ENCODE measurements around the gene DNLZ.

GRCh38 chr9:136328622-136329041, 34.9 kb downstream of the DNLZ start:
- TF ChIP-seq ZNF785 (tag by site-specific recombination; IDR thresholded peaks at IDR 0.05) (no peak), ZNF530 (tag by site-specific recombination; IDR thresholded peaks at IDR 0.05; ENCODE audit: low read depth) (no peak), ZNF704 (tag by site-specific recombination; IDR thresholded peaks at IDR 0.05) (no peak), ZNF510 (tag by site-specific recombination; IDR thresholded peaks at IDR 0.05; ENCODE audit: insufficient replicate concordance) (no peak), ZNF138 (tag by site-specific recombination; IDR thresholded peaks at IDR 0.05; ENCODE audit: borderline replicate concordance) (no peak), GLI4 (tag by site-specific recombination; IDR thresholded peaks at IDR 0.05) (no peak), CTCF (tag by site-specific recombination; IDR thresholded peaks at IDR 0.05) (no peak), ZNF596 (tag by site-specific recombination; IDR thresholded peaks at IDR 0.05) (no peak), ZNF214 (tag by site-specific recombination; IDR thresholded peaks at IDR 0.05; ENCODE audit: borderline replicate concordance) (no peak), ZBTB44 (tag by site-specific recombination; IDR thresholded peaks at IDR 0.05) (no peak), ZNF518A (tag by site-specific recombination; conservative IDR thresholded peaks at IDR 0.05; ENCODE audit: low read depth) (no peak), ZNF776 (tag by site-specific recombination; IDR thresholded peaks at IDR 0.05; ENCODE audit: borderline replicate concordance) (no peak), REST (tag by site-specific recombination; IDR thresholded peaks at IDR 0.05) (no peak)
